ENCODE data around the gene RNF126.

GRCh38 chr19:617551-618246 is 45.3 kb downstream of the RNF126 start:
- TF ChIP-seq CTCF (IDR thresholded peaks at IDR 0.05; ENCODE audit: insufficient read depth, low read length) (no peak), GABPA (IDR thresholded peaks at IDR 0.05; ENCODE audit: low read depth) (no peak), REST (IDR thresholded peaks at IDR 0.05; ENCODE audit: insufficient replicate concordance, low read depth) (no peak), SPI1 (IDR thresholded peaks at IDR 0.05; ENCODE audit: borderline replicate concordance, low read depth) (no peak)

Data from HL-60 (cell line).